OCI-M2 (cell line): ENCODE data around the gene CFAP68.
A peak's percentile ranks its signal among the peaks of the same experiment; 100 is the strongest.
"Not testable (repeated sequence)": the region's sequence is repeated elsewhere in the genome, so short reads cannot be mapped to it uniquely, and the experiment has no call there.

Source experiments
- DNase-seq: peaks from one replicate; lab custom pipeline; 2025; ENCODE audit not compliant: unreplicated experiment; lab: John Stamatoyannopoulos, UW

The CFAP68 gene

GRCh38 chr11:111917312-111917711 is 38.0 kb downstream of the CFAP68 start:
- no peak for DNase-seq

GRCh38 chr11:111917788-111918187 is 38.4 kb downstream of the CFAP68 start:
- DNase-seq, result no peak

GRCh38 chr11:111918390-111919256 is 39.3 kb downstream of the CFAP68 start, which contains the start of gene C11orf52:
Gene C11orf52 (plus strand): TSS chr11:111918913. CDS start chr11:111918973, 60 bp downstream.
- no peak for DNase-seq

- no peak for DNase-seq
Measured at GRCh38 chr11:111920908-111921307, 41.6 kb downstream of the CFAP68 start.

- no peak for DNase-seq
Measured at GRCh38 chr11:111921541-111922230, 42.3 kb downstream of the CFAP68 start.

GRCh38 chr11:111922803-111923202 is 43.5 kb downstream of the CFAP68 start:
- DNase-seq, result no peak

GRCh38 chr11:111923351-111923788 is 44.0 kb downstream of the CFAP68 start:
- no peak for DNase-seq

- DNase-seq, result no peak
Measured at GRCh38 chr11:111923951-111924350, 44.6 kb downstream of the CFAP68 start.

GRCh38 chr11:111925953-111926352 is 46.6 kb downstream of the CFAP68 start:
- no peak for DNase-seq

GRCh38 chr11:111926505-111927391 is 47.4 kb downstream of the CFAP68 start:
- peak; percentile 71 for DNase-seq

- DNase-seq, result no peak
Measured at GRCh38 chr11:111930472-111930871, 51.1 kb downstream of the CFAP68 start.

GRCh38 chr11:111932611-111932950 is 53.2 kb downstream of the CFAP68 start:
- no peak for DNase-seq

- not testable (repeated sequence) for DNase-seq
Measured at GRCh38 chr11:111933176-111933575, 53.8 kb downstream of the CFAP68 start.

GRCh38 chr11:111933872-111934271 is 54.5 kb downstream of the CFAP68 start:
- no peak for DNase-seq

- DNase-seq, result no peak
Measured at GRCh38 chr11:111934306-111934705, 55.0 kb downstream of the CFAP68 start.
